Myocyte (in vitro differentiated cells): ENCODE data around the gene ZIC5. TPM values are rescaled to one million over a fixed set of nuclear protein-coding genes. Genes with fewer than 3 reads are reported as not detected.
"Not testable (repeated sequence)": the region's sequence is repeated elsewhere in the genome, so short reads cannot be mapped to it uniquely, and the experiment has no call there.

ENCODE experiments used
- DNase-seq: peaks from one replicate; pipeline ENCODE4 v3.0.0-alpha.2; 2012; ENCODE audit warnings: low read depth
- total RNA-seq: library from RNA; depleted of rRNA; stranded (reverse); fragments of >200 nt; gene quantifications from 2 replicates; pipeline ENCODE4 v1.2.3, GENCODE V29; 2014

The ZIC5 gene
- total RNA-seq, 1 donor from 2014 or later = not detected

- DNase-seq = no peak
Measured at GRCh38 chr13:99960663-99961311, 10.8 kb downstream of the ZIC5 start.

- DNase-seq = no peak
Measured at GRCh38 chr13:99959540-99960230, 11.9 kb downstream of the ZIC5 start.

GRCh38 chr13:99959127-99959539 is 12.4 kb downstream of the ZIC5 start:
- no peak for DNase-seq

- DNase-seq = no peak
Measured at GRCh38 chr13:99958406-99959126, 13.0 kb downstream of the ZIC5 start.

GRCh38 chr13:99956473-99957349 is 14.9 kb downstream of the ZIC5 start:
- DNase-seq = no peak

- no peak for DNase-seq
Measured at GRCh38 chr13:99955747-99956472, 15.7 kb downstream of the ZIC5 start.

- no peak for DNase-seq
Measured at GRCh38 chr13:99955107-99955746, 16.3 kb downstream of the ZIC5 start.

GRCh38 chr13:99953138-99953755 is 18.3 kb downstream of the ZIC5 start:
- DNase-seq = no peak

- not testable (repeated sequence) for DNase-seq
Measured at GRCh38 chr13:99951666-99952065, 19.9 kb downstream of the ZIC5 start.

GRCh38 chr13:99949679-99950413 is 21.7 kb downstream of the ZIC5 start:
- no peak for DNase-seq

- DNase-seq = no peak
Measured at GRCh38 chr13:99948907-99949678, 22.5 kb downstream of the ZIC5 start.

- no peak for DNase-seq
Measured at GRCh38 chr13:99948411-99948810, 23.2 kb downstream of the ZIC5 start.

GRCh38 chr13:99947666-99948065 is 23.9 kb downstream of the ZIC5 start:
- DNase-seq = no peak

GRCh38 chr13:99945515-99945914 is 26.1 kb downstream of the ZIC5 start:
- DNase-seq = not testable (repeated sequence)

- no peak for DNase-seq
Measured at GRCh38 chr13:99944606-99945005, 27.0 kb downstream of the ZIC5 start.

- DNase-seq = no peak
Measured at GRCh38 chr13:99944102-99944501, 27.5 kb downstream of the ZIC5 start.

GRCh38 chr13:99941911-99942310 is 29.7 kb downstream of the ZIC5 start:
- no peak for DNase-seq

- DNase-seq = no peak
Measured at GRCh38 chr13:99941086-99941485, 30.5 kb downstream of the ZIC5 start.
